ENCODE results near the gene IRF2. TPM values are rescaled to one million over a fixed set of nuclear protein-coding genes. Genes with fewer than 3 reads are reported as not detected.

The IRF2 gene
- total and polyA plus RNA-seq, 7 donors: 6.7 to 28.9 (median 16.8) TPM

DNA sequence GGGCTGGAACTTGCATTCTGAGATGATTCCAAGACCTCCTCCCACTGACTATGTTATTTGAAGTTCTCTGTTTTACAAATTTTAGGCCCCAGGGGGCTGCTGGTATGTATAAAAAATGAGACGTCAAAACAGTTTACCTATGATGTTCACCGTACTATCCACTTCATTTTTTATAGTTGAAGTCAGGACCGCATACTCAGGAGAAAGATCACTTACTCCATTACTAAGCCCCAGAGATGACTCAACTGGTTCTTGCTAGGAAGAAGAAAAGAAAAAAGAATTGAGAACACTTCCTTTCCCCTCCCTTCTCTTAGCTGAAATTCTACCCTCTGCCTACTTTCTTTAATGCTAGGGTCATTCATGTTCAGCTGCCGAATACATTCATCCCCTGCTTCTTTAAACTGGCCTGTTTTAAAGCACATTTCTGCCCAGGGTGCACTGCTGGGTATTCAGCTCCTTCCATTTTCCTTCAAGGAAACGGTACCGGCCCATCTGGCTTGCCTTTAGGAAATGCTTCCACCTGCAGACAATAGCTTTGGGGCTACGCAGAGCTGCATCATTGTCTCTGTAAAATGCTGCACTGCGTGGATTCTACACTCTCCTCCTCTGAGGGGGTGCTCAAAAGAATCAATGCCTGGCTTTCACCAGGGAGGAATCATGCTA is 66.2 kb downstream of the IRF2 start:
- WGBS, 3 donors: 57 to 72% (median 66%) methylated on average over 8 of the region's 8 CpGs
- no peak for ATAC-seq
- TF ChIP-seq, protein P1, sequence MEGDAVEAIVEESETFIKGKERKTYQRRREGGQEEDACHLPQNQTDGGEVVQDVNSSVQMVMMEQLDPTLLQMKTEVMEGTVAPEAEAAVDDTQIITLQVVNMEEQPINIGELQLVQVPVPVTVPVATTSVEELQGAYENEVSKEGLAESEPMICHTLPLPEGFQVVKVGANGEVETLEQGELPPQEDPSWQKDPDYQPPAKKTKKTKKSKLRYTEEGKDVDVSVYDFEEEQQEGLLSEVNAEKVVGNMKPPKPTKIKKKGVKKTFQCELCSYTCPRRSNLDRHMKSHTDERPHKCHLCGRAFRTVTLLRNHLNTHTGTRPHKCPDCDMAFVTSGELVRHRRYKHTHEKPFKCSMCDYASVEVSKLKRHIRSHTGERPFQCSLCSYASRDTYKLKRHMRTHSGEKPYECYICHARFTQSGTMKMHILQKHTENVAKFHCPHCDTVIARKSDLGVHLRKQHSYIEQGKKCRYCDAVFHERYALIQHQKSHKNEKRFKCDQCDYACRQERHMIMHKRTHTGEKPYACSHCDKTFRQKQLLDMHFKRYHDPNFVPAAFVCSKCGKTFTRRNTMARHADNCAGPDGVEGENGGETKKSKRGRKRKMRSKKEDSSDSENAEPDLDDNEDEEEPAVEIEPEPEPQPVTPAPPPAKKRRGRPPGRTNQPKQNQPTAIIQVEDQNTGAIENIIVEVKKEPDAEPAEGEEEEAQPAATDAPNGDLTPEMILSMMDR (IDR thresholded peaks at IDR 0.05): no peak

DNA sequence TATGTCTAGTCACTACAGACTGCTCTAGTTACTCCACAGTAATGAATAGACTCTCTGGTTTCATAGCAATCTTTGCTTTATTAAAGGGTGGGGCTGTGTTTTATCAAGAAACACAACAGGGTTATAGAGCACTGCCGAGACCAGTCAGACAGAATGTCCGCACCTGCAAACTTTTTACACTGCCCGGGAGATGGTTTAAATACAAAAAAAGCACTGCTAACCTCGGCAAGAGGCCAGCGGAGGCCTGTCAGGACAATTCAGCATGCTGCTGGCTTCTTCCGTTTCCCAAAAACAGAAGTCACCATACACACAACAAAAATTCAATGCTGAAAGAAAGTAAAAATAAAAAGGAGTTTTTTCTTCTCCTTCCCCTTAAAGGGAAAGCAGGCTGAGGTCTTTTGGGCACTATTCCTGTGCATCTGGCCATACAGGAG is 67.4 kb downstream of the IRF2 start:
- Histone ChIP-seq H3K36me3 (ENCODE audit: insufficient read depth in 1 of 2, low read depth in 1 of 2) (peaks cover 7 to 63% of the 10 kb centered on the region in 2 donors), H3K27me3 (ENCODE audit: insufficient read depth in 3 of 3, low read length in 2 of 3) (no peaks in the 10 kb centered on the region), H3K27ac (peak overlapping the region; percentile 32), H3K9me3 (no peaks in the 10 kb centered on the region), H3K4me3 (no peak overlapping the region), H3K4me1 (peaks cover 39% of the 10 kb centered on the region)
- DNase-seq: no peak
- intact Hi-C loops (cut with DNase I): no loop called here
- ATAC-seq: no peak
- 59 to 66% (median 59%) methylated on average over 6 of the region's 6 CpGs for WGBS, 3 donors
- TF ChIP-seq, protein P1 (IDR thresholded peaks at IDR 0.05): no peak

More for the DNA sequence above, 66.2 kb downstream of the IRF2 start:
- no peak for DNase-seq
- H3K9me3 ChIP-seq: no peaks in the 10 kb centered on the region
- no peaks in the 10 kb centered on the region for H3K27me3 ChIP-seq (ENCODE audit: insufficient read depth in 3 of 3, low read length in 2 of 3)
- H3K36me3 ChIP-seq (ENCODE audit: insufficient read depth in 1 of 2, low read depth in 1 of 2): peaks cover 7 to 65% of the 10 kb centered on the region in 2 donors
- intact Hi-C loops (cut with DNase I): no loop called here
- no peak overlapping the region for H3K4me3 ChIP-seq
- peak overlapping the region; percentile 25 for H3K27ac ChIP-seq
- H3K4me1 ChIP-seq: peaks cover 43% of the 10 kb centered on the region

DNA sequence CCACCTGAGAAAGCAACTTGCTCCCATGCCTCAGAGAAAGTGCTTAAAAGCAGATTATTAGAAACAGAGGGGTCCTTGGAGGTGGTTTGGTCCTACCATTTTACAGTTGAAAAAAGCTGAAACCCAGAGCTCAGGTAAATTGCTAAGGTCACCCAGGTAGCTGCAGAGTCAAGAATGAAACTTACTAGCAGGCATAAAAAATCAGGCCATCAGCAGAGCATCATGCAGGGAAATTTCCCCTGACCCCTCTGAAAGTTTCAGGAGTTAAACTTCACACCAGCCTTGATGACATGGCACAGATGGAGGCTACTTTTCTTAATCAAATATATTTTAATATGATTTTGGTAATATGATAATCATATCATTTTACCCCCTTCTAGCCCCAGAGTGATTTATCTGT is 70.3 kb downstream of the IRF2 start:
- H3K36me3 ChIP-seq (ENCODE audit: insufficient read depth in 1 of 2, low read depth in 1 of 2): peaks cover 7 to 62% of the 10 kb centered on the region in 2 donors
- no peak overlapping the region for H3K4me3 ChIP-seq
- TF ChIP-seq, protein P1 (IDR thresholded peaks at IDR 0.05): no peak
- peaks cover 45% of the 10 kb centered on the region for H3K4me1 ChIP-seq
- H3K27ac ChIP-seq: no peak overlapping the region
- no peaks in the 10 kb centered on the region for H3K27me3 ChIP-seq (ENCODE audit: insufficient read depth in 3 of 3, low read length in 2 of 3)
- H3K9me3 ChIP-seq: no peaks in the 10 kb centered on the region
- ATAC-seq (no peak), DNase-seq (no peak)
- intact Hi-C loops (cut with DNase I): no loop called here

DNA sequence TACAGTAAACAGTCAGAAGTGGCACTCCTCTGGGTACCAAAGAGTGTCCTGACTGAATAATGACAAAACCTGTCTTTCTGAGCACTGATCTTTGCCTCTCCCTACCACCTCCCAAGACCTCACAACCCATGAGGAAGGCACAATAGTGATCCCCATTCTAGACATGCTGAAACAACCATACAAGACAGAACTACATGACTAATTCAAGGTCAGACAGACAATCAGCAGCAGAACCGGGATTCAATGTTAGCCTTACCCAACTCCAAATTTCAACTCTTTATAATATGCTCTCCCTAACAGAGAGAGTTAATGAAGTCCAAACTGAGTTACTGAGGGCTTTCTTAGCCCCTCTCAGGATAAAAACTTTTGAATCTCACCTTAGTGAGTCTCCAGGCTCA is 71.0 kb downstream of the IRF2 start:
- Histone ChIP-seq H3K4me1 (peaks cover 41% of the 10 kb centered on the region), H3K4me3 (no peak overlapping the region)
- intact Hi-C loops (cut with DNase I): no loop called here

More for the DNA sequence above, 71.0 kb downstream of the IRF2 start:
- no peak for DNase-seq
- WGBS, 3 donors: 41 to 65% (median 54%) methylated on average over 1 of the region's 1 CpG
- Histone ChIP-seq H3K36me3 (ENCODE audit: insufficient read depth in 1 of 2, low read depth in 1 of 2) (peaks cover 7 to 62% of the 10 kb centered on the region in 2 donors), H3K9me3 (no peaks in the 10 kb centered on the region), H3K27me3 (ENCODE audit: insufficient read depth in 3 of 3, low read length in 2 of 3) (no peaks in the 10 kb centered on the region), H3K27ac (peak overlapping the region; percentile 28)
- no peak for ATAC-seq
- TF ChIP-seq, protein P1 (IDR thresholded peaks at IDR 0.05): no peak

All from psoas muscle (tissue), 8 donors.